Cardiac septum (tissue), 1 donor: ENCODE measurements around the gene CACNA1H. TPM values are rescaled to one million over a fixed set of nuclear protein-coding genes. Genes with fewer than 3 reads are reported as not detected.
"Not testable (repeated sequence)": the region's sequence is repeated elsewhere in the genome, so short reads cannot be mapped to it uniquely, and the experiment has no call there.

ENCODE experiments used
- DNase-seq: peaks from one replicate; pipeline ENCODE4 v3.0.0-alpha.2; 2020; ENCODE audit warnings: low spot score
- intact Hi-C: fragments of 100-400 bp; cut with DNase I; formaldehyde crosslinking; loops from one replicate; pipeline ENCODE4 v1.14.0; 2022
- total RNA-seq: library from RNA; stranded (reverse); fragmentation: NEBNext Ultra II Directional; extraction: Animal tissue kit (Norgen Biotek cat#: 25700); gene quantifications from one replicate; pipeline ENCODE4 v1.2.1, GENCODE V29; 2021
- donor health status: DM: no; HTN: no; CAD: no.

The CACNA1H gene
- total RNA-seq, 1 donor from 2014 or later: 4.7 TPM

GRCh38 chr16:1255276-1256122 is 102.6 kb downstream of the CACNA1H start, which contains the start of gene TPSD1:
TPSD1 (plus strand) TSS chr16:1256069; CDS start chr16:1256281, 212 bp downstream.
- DNase-seq, intact Hi-C loops: not testable (repeated sequence)

DNA sequence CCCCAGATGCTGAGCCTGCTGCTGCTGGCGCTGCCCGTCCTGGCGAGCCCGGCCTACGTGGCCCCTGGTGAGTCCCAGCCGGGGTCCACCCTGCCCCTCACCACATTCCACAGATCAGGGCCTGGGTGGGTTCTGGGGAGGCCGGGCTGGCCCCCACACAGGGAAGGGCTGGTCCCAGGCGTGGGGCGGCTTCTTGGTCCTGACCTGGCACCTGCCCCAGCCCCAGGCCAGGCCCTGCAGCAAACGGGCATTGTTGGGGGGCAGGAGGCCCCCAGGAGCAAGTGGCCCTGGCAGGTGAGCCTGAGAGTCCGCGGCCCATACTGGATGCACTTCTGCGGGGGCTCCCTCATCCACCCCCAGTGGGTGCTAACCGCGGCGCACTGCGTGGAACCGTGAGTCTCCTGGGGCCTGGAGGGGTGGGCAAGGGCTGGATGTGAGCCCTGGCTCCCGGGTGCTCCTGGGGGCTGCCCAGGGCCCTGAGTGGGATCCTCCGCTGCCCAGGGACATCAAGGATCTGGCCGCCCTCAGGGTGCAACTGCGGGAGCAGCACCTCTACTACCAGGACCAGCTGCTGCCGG is 103.5 kb downstream of the CACNA1H start:
- intact Hi-C loops, DNase-seq: not testable (repeated sequence)

- intact Hi-C loops: no loop called here
- DNase-seq: no peak
Measured at GRCh38 chr16:1256874-1257322, 104.0 kb downstream of the CACNA1H start.

DNA sequence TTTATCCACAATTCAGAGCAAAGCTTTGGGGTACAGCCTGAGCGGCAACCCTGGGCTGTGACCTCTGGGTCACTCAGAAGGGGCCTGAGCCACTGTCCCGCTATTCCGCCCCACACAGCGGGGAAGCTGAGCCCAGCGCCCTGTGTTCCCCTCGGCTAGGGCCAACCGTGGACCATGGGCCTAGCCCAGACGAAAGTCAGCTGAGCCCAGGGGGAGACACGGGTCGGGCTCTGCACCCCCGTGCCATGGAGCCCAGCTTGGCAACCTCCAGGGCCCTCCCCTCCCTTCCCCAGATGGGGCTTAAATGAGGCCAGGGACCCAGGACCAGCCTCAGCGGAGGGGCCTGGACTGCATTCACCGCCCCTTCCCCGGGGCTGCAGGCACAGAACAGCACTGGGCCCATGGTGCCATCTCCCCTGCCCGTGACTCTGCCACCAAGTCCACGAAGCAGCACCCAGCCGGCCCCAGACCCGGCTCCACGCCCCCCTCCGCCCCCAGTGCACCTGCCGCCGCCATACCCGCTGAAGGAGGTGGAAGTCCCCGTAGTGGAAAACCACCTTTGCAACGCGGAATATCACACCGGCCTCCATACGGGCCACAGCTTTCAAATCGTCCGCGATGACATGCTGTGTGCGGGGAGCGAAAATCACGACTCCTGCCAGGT is 104.8 kb downstream of the CACNA1H start:
- intact Hi-C loops: no loop called here
- DNase-seq: no peak

DNA sequence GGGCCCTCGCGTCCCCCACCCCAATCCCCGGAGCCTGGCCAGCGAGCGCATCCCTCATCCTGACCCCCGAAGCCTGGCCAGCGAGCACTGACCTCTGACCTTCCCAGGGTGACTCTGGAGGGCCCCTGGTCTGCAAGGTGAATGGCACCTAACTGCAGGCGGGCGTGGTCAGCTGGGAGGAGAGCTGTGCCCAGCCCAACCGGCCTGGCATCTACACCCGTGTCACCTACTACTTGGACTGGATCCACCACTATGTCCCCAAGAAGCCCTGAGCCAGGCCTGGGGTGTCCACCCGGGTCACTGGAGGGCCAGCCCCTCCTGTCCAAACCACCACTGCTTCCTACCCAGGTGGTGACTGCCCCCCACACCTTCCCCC is 105.3 kb downstream of the CACNA1H start:
- no peak for DNase-seq
- intact Hi-C loops: no loop called here

DNA sequence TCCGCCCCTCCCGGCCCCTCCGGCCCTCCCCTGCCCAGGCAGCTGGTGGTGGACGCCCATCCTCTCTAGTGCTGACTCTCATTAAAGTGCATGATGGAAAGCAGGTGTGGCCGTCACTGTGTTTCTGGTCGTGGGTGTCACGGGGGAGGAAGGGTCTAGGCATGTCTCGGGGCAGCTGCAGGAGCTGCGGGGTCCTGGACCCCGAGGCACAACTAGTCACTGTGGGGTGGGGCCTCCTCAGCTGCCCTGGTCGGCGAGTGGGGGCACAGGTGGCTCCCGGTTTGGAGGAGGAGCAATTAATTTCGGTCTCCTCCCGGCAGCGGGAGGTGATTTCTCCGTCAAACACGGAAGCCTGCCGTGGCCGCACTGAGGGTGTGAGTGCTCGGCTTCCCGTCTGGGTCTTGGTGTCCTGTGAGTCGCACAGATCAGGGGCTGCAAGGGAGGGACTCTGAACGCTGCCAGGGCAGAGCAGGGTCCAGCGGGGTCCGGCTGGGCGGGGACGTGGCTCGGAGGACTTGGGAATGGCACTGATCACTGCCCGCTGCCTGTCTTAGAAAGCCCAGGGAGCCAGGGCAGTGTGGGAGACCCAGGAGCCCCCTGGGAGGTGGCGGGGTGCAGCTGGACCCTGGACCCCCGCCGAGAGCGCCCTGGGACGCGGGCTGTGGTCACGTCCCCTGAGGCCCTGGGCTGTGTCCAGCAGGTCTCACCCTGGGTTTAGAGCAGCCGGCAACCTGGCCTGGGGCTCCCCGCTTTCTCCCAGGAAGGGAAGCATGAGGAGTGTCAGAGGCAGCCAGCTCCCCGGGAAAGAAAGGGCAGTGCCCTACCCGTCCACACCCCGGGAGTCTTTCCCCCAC is 106.2 kb downstream of the CACNA1H start:
- DNase-seq: no peak
- intact Hi-C loops: no loop called here

DNA sequence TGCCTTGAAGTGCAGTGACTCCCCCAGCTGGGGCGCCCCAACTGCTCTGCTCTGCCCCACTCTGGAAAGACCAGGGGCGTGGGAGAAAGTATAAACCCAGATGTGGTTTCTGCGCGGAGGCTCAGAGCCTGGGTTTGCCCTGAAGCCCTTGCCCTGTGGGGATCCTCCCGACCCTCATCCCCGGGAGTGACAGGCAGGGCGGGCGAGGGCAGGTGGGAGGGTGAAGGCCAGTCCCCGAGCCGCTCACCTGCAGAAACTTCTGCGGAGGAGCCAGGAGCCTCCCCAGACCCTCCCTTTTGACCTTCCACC is 106.8 kb downstream of the CACNA1H start:
- DNase-seq: no peak
- intact Hi-C loops: no loop called here

- intact Hi-C loops: no loop called here
- DNase-seq: no peak
Measured at GRCh38 chr16:1260101-1260680, 107.3 kb downstream of the CACNA1H start.

- intact Hi-C loops: no loop called here
- no peak for DNase-seq
Measured at GRCh38 chr16:1261131-1261892, 108.4 kb downstream of the CACNA1H start.

DNA sequence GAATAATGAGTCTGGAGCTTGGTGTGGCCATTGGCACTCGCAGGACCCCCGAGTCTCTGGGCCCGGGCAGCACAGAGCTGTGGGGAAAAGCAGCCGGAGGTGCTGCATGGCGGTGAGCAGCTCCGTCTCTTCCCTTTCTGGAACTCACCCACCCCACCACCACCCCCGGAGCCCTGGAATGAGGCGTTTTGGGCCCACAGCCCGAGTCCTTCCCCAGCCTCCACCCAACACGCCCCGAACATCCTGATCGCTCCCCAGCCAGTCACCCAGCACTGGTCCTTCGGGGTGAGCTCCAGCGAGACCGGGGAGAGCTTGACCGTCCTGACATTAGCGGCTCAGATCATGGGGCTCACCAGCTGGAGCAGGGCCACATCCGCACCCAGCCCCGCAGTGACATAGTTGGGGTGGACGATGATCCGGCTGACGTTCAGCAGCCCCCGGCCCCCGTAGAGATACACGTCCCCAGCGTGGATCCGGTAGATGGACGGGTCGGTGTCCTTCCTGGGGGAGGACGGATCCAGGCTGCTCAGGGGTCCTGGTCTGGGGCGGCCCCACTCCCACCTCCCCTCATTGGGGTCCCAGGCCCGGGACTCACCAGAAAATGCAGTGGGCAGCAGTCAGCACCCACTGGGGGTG is 109.4 kb downstream of the CACNA1H start:
- DNase-seq: no peak
- intact Hi-C loops: no loop called here

- no peak for DNase-seq
- intact Hi-C loops: no loop called here
Measured at GRCh38 chr16:1262846-1263221, 109.9 kb downstream of the CACNA1H start.

DNA sequence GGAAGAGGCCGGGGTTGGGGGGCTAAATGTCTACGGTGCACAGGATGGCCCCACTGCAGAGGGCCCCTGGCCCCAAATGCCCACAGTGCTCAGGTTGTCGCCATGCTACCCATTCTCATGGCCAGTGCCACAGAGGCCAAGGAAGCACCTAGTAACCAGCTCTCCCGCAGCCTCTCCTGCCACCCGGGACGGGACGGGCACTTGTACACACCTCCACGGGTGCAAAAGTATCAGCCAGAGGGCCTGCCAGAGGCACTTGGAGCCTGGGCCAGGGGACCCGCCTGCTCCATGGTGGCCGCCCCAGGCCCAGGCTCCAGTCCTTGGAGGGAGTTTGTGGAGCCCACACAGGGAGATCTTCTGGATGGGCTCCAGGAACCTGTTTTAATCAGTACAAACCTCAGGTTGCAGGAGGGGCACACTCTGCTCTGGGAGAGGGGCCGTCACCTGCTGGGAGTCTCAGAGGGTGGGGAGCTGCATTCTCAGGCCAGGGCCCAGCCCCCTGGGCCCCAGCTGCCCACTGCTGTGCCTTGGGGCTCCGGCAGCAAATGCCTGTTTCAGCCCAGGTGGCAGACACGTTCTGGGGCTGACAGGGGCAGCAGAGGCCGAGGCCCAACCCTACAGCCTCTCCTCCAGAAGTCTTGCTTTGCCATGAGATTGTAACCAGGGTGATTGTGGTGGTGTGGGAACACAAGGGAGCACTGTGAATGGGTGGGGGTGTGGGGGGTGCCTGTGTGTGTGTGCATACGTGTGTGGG is 110.9 kb downstream of the CACNA1H start:
- no peak for DNase-seq
- intact Hi-C loops: no loop called here

DNA sequence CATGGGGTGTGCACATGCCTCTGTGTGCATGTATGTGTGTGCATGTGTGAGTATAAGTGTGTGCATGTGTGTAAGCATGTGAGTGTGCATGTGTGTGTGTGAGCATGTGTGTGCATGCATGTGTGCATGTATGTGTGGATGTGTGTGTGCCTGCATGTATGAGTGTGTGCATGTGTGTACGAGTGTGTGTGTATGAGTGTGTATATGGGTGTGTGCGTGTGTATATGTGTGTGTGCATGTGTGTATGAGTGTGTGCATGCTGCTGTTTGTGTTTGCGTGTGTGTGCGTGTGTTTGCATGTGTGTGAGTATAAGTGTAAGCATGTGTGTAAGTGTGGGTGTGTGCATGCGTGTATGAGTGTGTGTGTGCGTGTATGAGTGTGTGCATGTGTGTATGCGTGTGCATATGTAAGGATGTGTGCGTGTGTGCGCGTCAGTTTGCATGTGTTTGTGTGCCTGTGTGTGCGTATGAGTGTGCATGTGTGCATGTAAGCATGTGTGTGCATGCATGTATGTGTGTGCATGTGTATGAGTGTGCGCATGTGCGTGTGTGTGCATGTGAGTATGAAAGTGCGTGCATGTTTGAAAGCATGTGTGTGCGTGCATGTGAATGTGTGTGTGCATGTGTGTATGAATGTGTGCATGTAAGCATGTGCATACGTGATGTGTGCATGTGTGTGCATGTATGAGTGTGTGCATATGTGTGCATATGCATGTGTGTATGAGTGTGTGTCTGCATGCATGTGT is 111.6 kb downstream of the CACNA1H start:
- no peak for DNase-seq
- intact Hi-C loops: no loop called here

DNA sequence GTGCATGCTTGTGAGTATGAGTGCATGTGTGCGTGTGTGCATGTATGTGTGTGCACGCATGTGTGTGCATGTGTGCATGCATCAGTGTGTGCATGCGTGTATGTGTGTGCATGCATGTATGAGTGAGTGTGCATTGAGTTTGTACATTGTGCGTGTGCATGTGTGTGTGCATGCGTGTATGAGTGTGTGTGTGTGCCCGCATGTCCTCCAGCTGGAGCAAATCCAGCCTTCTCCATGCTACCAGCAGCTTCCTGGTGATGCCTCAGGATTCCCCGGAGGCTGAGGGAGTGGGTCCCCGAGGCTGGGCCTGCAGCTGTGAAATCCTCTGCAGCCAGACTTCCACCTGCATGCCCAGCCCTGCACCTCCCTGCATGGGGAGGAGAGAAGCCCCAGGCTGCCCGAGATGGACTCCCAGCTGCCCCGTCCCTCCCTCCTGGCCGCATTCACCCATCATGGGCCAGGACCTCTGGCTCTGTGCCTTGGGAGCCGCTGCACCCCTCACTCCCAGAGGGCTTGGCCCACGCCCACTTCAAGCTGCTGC is 112.3 kb downstream of the CACNA1H start:
- DNase-seq: no peak
- intact Hi-C loops: no loop called here

DNA sequence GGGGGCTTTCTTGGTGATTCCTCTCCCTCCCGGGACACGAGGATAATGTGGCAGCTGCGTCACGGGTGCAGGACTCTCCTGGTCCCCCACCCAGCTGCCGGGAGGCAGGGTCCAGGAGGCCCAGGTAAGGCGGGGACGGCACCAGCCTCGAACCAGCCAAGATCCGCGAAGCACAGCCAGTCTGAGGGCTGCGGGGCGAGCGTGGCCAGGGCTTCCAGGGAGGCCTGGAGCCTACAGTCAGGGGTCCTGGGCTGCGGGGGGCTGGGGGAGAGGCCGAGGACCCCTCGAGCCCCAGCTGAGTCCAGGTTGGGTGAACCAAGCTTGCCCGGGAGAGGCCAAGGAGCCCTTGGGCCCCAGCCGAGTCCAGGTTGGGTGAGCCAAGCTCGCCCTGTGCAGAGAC is 112.9 kb downstream of the CACNA1H start:
- DNase-seq: no peak
- intact Hi-C loops: no loop called here

- DNase-seq, intact Hi-C loops: not testable (repeated sequence)
Measured at GRCh38 chr16:1269418-1269817, 116.5 kb downstream of the CACNA1H start.

GRCh38 chr16:1271380-1271723 is 118.4 kb downstream of the CACNA1H start:
- no peak for DNase-seq
- intact Hi-C loops: loop anchor here (10.0 kb wide), 1 partner anchor 63 kb away; the partner anchor contains the start of gene BAIAP3
